Measurements from ENCODE around the gene CBLL2.
"Not testable (repeated sequence)": the region's sequence is repeated elsewhere in the genome, so short reads cannot be mapped to it uniquely, and the experiment has no call there.

The CBLL2 gene, protein sequence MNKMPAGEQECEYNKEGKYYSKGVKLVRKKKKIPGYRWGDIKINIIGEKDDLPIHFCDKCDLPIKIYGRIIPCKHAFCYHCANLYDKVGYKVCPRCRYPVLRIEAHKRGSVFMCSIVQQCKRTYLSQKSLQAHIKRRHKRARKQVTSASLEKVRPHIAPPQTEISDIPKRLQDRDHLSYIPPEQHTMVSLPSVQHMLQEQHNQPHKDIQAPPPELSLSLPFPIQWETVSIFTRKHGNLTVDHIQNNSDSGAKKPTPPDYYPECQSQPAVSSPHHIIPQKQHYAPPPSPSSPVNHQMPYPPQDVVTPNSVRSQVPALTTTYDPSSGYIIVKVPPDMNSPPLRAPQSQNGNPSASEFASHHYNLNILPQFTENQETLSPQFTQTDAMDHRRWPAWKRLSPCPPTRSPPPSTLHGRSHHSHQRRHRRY

DNA sequence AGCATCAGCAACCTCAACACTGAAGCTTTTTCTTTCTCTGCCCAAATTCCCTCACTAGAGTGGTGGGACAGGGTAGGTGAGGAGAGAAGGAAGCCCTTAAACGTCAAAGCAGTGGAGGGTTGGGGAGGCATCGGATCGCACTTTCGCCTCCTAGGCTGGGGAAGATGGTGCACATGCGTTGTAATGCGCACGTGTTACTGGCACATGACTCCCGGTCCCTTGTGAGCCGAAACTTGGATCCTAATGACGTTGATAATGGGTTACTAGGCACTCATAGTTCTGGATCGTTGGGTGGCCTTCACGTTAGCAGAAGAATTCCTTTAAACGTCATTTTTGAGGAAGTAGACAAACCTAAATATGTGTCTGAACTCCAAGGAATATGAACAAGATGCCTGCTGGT is at the start of gene CBLL2:
CBLL2 (plus strand) TSS at position 301 of the 400 bp plus-strand sequence; CDS start at position 380, 79 bp downstream.
- DNase-seq = no peak

GRCh38 chrX:22234380-22234779 is 38.3 kb upstream of the CBLL2 start:
- DNase-seq = no peak

DNA sequence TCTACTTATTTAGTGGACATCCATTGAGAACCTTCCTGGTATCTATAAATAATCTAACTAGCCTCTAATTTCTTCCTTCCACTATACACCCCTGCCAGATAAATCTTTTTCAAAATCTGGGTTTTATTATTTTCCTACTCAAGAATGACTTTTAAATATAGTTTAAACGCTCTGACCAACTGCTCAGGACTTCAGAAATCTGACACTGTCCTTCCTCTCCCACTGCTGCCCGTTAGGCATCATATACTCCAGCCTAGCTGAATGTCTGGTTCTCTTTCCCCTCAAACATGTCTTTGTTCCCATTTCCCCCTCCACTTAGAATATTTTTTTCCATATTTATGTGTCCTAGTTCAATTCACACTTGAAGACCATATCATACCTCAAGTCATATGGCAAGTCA is 35.2 kb upstream of the CBLL2 start:
- no peak for DNase-seq

DNA sequence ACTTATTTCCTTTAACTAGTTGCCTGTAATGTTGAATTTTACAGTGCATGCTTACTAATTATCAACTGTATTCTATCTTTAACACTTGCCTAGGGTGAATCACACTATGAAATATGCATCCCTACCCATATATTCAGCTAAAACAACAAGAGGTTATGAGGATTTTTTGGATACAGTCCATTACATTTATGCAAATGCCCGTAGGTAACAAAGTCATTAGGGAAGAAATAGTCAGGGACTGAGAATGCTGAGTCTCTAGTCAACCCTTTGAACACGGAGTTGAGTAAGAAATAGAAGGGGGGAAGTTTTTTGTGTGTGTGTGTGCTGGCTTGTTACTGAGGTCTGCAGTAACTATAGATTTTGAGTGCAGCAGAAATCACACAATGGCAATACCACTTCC is 26.1 kb upstream of the CBLL2 start:
- no peak for DNase-seq

- DNase-seq = no peak
Measured at GRCh38 chrX:22247169-22247568, 25.5 kb upstream of the CBLL2 start.

- DNase-seq = no peak
Measured at GRCh38 chrX:22248401-22248800, 24.3 kb upstream of the CBLL2 start.

DNA sequence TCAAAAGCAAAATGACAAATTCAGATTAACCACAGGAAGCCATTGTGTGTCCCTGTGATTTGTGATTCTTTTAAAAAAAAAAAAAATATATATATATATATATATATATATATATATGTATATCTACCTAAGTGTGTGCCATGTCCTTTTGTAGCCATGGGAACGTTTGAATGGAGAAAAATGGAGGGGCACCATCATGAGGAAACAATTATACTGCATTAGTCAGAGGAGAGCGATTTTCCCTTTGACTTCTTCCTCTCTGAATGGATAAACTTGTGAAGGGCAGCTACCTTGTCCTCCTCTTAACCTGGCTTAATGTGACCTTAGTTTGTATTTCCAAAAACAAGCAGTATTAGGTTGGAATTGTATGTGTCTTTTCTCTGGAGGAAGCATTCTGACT is 23.3 kb upstream of the CBLL2 start:
- no peak for DNase-seq

DNA sequence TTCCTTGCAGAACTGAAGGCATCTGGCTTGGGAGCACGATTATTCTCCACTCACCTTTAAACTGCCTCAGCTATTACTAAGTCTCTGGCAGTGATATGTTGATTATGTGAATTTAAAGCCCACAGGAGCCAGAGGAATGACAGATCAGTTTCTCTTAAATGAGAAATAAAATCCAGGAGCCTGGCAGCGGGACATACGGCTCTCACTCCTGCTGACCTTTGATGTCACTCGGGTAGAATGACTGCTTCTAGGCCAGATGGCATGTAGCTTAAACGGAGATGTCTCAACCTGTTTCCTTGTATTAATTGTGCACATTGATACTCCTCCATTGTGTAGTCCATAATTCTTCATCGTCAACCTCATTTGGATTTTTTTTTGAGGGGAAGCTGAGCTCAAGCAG is 4.0 kb upstream of the CBLL2 start:
- no peak for DNase-seq

DNA sequence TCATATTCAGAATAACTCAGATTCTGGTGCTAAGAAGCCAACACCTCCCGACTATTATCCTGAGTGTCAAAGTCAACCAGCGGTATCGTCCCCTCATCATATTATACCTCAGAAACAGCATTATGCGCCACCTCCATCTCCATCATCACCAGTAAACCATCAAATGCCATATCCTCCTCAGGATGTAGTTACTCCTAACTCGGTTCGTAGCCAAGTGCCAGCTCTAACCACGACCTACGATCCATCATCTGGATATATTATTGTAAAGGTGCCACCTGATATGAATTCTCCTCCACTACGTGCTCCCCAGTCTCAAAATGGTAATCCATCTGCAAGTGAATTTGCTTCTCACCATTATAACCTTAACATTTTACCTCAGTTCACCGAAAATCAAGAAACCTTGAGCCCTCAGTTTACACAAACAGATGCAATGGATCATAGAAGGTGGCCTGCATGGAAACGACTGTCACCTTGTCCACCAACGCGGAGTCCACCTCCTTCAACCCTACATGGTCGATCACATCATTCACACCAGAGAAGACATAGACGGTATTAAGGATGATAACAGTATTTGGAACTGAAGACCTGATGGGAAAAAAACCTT is 1.1 kb downstream of the CBLL2 start:
- DNase-seq = no peak

GRCh38 chrX:22276781-22277180 is 4.1 kb downstream of the CBLL2 start:
- no peak for DNase-seq

DNA sequence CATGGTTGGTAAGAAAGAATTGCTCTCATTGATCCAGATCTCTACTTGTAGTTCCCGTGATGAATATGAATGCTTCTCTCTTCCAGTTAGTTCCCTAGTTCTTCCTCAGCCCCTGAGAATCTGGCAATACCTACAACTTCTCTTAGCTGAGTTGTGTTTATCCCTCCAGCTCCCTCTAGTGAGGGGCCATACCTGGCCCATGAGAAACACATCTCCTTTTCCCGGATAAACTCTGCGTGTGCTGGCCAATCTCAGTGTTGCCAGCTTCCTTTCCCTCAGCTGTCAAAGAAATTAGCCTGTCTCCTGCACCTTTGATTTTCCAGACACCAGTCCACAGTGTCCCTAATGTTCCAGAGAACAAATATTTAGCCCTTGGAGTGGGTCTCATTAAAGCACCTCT is 5.7 kb downstream of the CBLL2 start:
- no peak for DNase-seq

- DNase-seq = not testable (repeated sequence)
Measured at GRCh38 chrX:22289209-22289608, 16.5 kb downstream of the CBLL2 start.

DNA sequence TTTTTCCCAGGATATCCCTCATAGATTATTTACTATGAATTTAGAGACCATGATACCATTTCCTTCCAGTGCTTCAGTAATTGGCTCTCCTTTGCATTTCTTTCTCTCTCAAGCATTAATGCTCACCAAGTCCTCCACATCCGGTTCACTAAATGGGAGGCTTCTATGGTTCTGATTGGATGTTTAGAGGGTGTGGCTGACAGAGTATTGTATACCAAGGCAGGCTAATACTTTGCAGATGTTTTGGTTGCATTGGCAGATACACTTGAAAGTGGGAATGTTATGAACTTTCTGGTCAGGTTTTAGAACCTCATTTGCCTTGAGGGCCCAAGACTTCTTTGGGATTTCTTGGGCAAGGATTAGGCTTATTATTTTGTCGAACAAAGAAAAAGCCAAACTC is 24.2 kb downstream of the CBLL2 start:
- no peak for DNase-seq

DNA sequence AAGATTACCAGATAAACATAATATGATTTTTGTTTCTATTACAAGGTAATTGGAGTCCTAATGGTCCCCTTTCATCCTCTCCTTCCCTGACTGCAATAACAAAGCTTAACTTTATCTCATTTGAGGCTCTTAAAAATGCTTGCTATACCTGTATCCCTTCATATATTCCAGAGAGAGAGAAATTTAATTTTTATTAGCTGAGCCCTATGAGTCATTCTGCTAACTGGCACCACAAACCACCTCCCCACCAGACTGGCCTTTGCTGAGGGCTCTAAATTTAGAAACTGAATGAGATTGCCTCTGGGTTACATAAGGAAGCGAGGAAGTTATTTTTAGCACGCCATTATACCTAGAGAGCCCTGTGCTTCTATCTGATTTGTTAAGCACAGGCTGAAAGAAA is 27.4 kb downstream of the CBLL2 start:
- no peak for DNase-seq

GRCh38 chrX:22310779-22311178 is 38.1 kb downstream of the CBLL2 start:
- DNase-seq = no peak

DNA sequence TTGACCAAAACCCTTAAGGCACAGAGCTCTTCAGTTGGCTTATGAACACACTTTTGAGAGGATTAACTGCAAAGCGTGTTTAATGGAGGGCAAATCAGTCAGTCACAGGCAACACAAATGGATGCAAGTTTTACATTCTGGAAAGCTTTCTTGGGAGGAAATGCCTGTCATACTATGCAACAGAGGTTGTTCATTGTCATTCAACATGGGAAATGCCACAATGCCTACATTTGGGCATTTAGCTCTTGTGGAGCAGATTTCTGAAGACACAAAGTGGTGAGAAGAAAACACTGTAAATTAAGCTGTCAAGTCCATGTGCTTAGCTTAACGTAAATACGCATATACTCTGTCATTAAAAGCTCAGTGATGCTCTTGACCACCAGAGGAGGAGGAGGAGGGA is 41.1 kb downstream of the CBLL2 start:
- DNase-seq = no peak

DNA sequence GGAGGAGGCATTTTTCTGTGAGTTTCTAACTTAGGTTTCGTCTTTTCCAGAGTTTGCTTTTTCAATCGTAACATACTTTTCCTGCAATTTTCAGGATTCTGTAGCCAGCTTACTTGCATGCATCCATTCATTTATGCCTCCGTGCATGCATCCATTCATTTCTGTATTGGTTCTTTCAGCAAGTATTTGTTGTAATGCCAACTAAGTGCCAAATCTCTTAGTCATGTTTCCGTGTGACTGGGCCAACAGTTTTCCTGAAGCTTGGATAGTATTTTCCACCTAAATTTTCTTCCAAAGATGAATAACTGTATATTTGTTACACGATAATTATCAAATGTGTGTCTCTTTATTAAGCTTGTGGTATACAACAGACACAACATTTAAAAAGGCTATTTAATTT is 41.5 kb downstream of the CBLL2 start:
- DNase-seq = no peak

GRCh38 chrX:22314692-22315091 is 42.0 kb downstream of the CBLL2 start:
- DNase-seq = no peak

GRCh38 chrX:22315151-22315550 is 42.4 kb downstream of the CBLL2 start:
- DNase-seq = no peak

DNA sequence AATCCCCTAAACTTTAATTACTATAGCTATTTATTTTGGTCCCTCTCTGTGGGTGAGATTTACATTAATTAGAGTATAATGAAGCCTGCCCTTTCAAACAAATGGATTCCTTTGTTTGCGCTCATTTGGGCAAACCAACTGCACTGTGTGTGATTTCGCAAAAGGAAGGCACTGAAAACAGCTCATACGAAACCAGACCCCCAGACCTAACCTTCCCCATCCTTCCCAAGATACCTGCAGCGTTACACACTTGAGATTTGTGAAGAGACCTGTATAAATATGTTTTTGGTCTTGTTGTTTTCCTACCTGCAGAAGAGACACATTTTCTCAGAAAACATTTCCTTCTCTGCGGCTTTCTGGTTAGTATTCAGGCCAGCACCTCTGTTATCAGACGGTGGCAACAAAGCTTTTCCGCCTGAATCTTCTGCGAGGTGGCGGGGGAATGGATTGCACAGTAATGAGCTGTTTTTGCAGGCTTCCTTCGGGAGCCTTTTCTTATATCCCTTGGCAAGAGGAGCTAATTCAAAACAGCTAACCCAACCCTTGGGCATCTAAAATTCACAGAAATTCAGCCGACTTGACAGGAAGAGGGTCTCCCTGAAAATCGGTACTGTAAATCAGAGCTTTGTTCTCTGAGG is 47.6 kb downstream of the CBLL2 start:
- no peak for DNase-seq

DNA sequence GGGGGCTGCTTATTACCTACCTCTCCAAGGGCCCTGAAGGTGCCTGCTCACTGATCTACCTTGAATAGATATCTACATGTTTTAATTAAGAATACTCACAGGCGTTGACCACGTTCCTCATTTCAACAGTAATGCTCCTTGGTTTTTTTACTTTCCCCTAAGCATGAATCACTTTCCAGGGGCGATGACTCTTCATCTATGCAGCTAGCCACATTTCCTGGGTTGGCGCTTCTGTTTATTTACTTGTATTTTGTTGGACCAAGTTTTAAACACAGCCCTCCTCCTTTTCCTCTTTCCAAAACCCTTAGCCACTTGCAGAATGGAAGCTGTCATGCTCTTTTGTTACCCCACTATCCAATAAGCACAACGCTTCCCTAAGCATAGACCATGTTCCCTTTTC is 50.8 kb downstream of the CBLL2 start:
- DNase-seq = no peak
